HepG2 (cell line): ENCODE data around the gene MSRB2. TPM values are rescaled to one million over a fixed set of nuclear protein-coding genes. Genes with fewer than 3 reads are reported as not detected.
"Not testable (repeated sequence)": the region's sequence is repeated elsewhere in the genome, so short reads cannot be mapped to it uniquely, and the experiment has no call there.

ENCODE experiments used
- ATAC-seq: fragments of 200-7000 bp; cut with Tn5 transposase; 3 replicates; pipeline ENCODE4 v1.9.1; 2020; ENCODE audit warnings: mild to moderate bottlenecking, moderate library complexity
- BruUV-seq: library from RNA; stranded (reverse); fragments of 400-500 nt; replicated peaks from 2 replicates; lab custom pipeline; 2021; lab: Mats Ljungman, UMichigan
- CTCF ChIA-PET: fragments of 300-600 bp; formaldehyde crosslinking; extraction: SDS; loops from one replicate; lab custom pipeline; 2021; ENCODE audit warnings: low total read pairs, inconsistent platforms, low intra/inter-chr PET ratio; lab: Yijun Ruan, JAX
- POLR2A ChIA-PET: fragments of 350-600 bp; sonication (Branson Sonifier 250); formaldehyde crosslinking; loops from one replicate; lab custom pipeline; 2020; ENCODE audit warnings: antibody characterized with exemption, inconsistent platforms; lab: Yijun Ruan, JAX
- DNase-seq: peaks from one replicate; pipeline ENCODE4 v3.0.0-alpha.2; 2015; ENCODE audit warnings: low spot score
- FAIRE-seq: peaks from 3 replicates; lab custom pipeline; 2011; peaks lifted over from hg19 to GRCh38; lab: Jason Lieb, UNC
- H2AFZ ChIP-seq: one replicate; pipeline ENCODE4 v1.6.1; 2011; ENCODE audit warnings: low read length, inconsistent platforms
- H3K27ac ChIP-seq: fragments of 300-600 bp; 3 replicates; pipeline ENCODE4 v1.8.0; 2011; ENCODE audit warnings: mixed run types, mild to moderate bottlenecking, mixed read lengths, low read length, inconsistent platforms; ENCODE audit not compliant: insufficient read depth; ENCODE audit errors: extremely low read length
- H3K27me3 ChIP-seq, 2 experiments: fragments of 200-600 bp in 1 of 2; 2 replicates in 1 of 2; 3 replicates in 1 of 2; pipeline versions ENCODE4 v1.6.0 to v1.8.0; 2011; ENCODE audit warnings: low read length in 2 of 2, mild to moderate bottlenecking in 2 of 2, moderate library complexity in 2 of 2, inconsistent platforms in 1 of 2; ENCODE audit not compliant: insufficient read depth in 2 of 2, control insufficient read depth in 1 of 2
- H3K36me3 ChIP-seq, 2 experiments: fragments of 200-600 bp in 1 of 2; replicated peaks in 1 of 2; 2 replicates in 1 of 2; 3 replicates in 1 of 2; pipeline versions ENCODE4 v1.5.1 to v1.8.0; 2011; ENCODE audit warnings: low read length in 2 of 2, inconsistent platforms in 1 of 2; ENCODE audit not compliant: insufficient read depth in 2 of 2, control insufficient read depth in 1 of 2
- H3K4me1 ChIP-seq: 2 replicates; pipeline ENCODE4 v1.5.1; 2012; ENCODE audit warnings: low read length, inconsistent platforms; ENCODE audit not compliant: insufficient read depth
- H3K4me2 ChIP-seq: 2 replicates; pipeline ENCODE4 v1.6.0; 2011; ENCODE audit warnings: low read depth, low read length, inconsistent platforms
- H3K4me3 ChIP-seq, 3 experiments: fragments of 200-600 bp in 1 of 3; sonication (generic), shearing (Covaris generic) in 1 of 3; replicated peaks in 1 of 3; 2 replicates each; pipeline ENCODE4 v1.5.1; 2011 to 2016; ENCODE audit warnings: low read length in 3 of 3, inconsistent platforms in 2 of 3, low read depth in 2 of 3, mild to moderate bottlenecking in 2 of 3, control low read depth in 1 of 3, mixed read lengths in 1 of 3; ENCODE audit not compliant: insufficient read depth in 1 of 3
- H3K79me2 ChIP-seq: one replicate; pipeline ENCODE4 v1.6.1; 2011; ENCODE audit warnings: low read length, inconsistent platforms; ENCODE audit not compliant: insufficient read depth
- H3K9ac ChIP-seq: 2 replicates; pipeline ENCODE4 v1.6.0; 2011; ENCODE audit warnings: mild to moderate bottlenecking, low read depth, low read length, inconsistent platforms; ENCODE audit not compliant: insufficient read depth
- H3K9me3 ChIP-seq: 2 replicates; pipeline ENCODE4 v1.5.1; 2012; ENCODE audit warnings: mild to moderate bottlenecking, low read length
- H4K20me1 ChIP-seq: 2 replicates; pipeline ENCODE4 v1.6.0; 2011; ENCODE audit warnings: inconsistent platforms, mild to moderate bottlenecking, low read length, moderate library complexity; ENCODE audit not compliant: insufficient read depth
- AHR ChIP-seq: IDR thresholded peaks from 2 replicates; pipeline ENCODE4 v1.6.1; 2018; ENCODE audit warnings: missing genetic modification reagents, missing compliant biosample characterization
- ELF4 ChIP-seq: sonication (generic); formaldehyde crosslinking; IDR thresholded peaks from 2 replicates; pipeline ENCODE4 v1.5.0; 2020; ENCODE audit warnings: missing genetic modification reagents, mild to moderate bottlenecking, moderate library complexity, borderline replicate concordance
- GFI1 ChIP-seq: sonication (generic); formaldehyde crosslinking; IDR thresholded peaks from 2 replicates; pipeline ENCODE4 v1.5.0; 2020; ENCODE audit warnings: missing genetic modification reagents, mild to moderate bottlenecking, borderline replicate concordance
- GLI4 ChIP-seq: sonication (generic); formaldehyde crosslinking; IDR thresholded peaks from 2 replicates; pipeline ENCODE4 v1.5.1; 2020; ENCODE audit warnings: missing genetic modification reagents, mild to moderate bottlenecking, moderate library complexity, borderline replicate concordance
- KDM5B ChIP-seq: sonication (generic); formaldehyde crosslinking; IDR thresholded peaks from 2 replicates; pipeline ENCODE4 v1.4.0; 2020; ENCODE audit warnings: missing genetic modification reagents, mild to moderate bottlenecking, borderline replicate concordance
- MTF1 ChIP-seq: sonication (generic); formaldehyde crosslinking; IDR thresholded peaks from 2 replicates; pipeline ENCODE4 v1.5.0; 2020; ENCODE audit warnings: missing genetic modification reagents
- NFKB2 ChIP-seq: sonication (generic); formaldehyde crosslinking; IDR thresholded peaks from 2 replicates; pipeline ENCODE4 v1.4.0; 2020; ENCODE audit warnings: missing genetic modification reagents, borderline replicate concordance
- NFYB ChIP-seq: sonication (generic); formaldehyde crosslinking; IDR thresholded peaks from 2 replicates; pipeline ENCODE4 v1.4.0; 2020; ENCODE audit warnings: missing genetic modification reagents
- THYN1 ChIP-seq: sonication (generic); formaldehyde crosslinking; IDR thresholded peaks from 2 replicates; pipeline ENCODE4 v1.8.1; 2023; ENCODE audit warnings: low read depth, mild to moderate bottlenecking, moderate library complexity, missing genetic modification reagents, borderline replicate concordance
- ZBTB49 ChIP-seq: sonication (generic); formaldehyde crosslinking; IDR thresholded peaks from 2 replicates; pipeline ENCODE4 v1.4.0; 2020; ENCODE audit warnings: missing genetic modification reagents, borderline replicate concordance
- ZNF10 ChIP-seq: sonication (generic); formaldehyde crosslinking; IDR thresholded peaks from 2 replicates; pipeline ENCODE4 v1.4.0; 2020; ENCODE audit warnings: mild to moderate bottlenecking, low read depth, missing genetic modification reagents, borderline replicate concordance
- ZNF121 ChIP-seq: sonication (generic); formaldehyde crosslinking; IDR thresholded peaks from 2 replicates; pipeline ENCODE4 v1.5.0; 2020; ENCODE audit warnings: mild to moderate bottlenecking, missing genetic modification reagents
- ZNF441 ChIP-seq: sonication (generic); formaldehyde crosslinking; IDR thresholded peaks from 2 replicates; pipeline ENCODE4 v1.7.0; 2021; ENCODE audit warnings: missing genetic modification reagents, borderline replicate concordance
- ZNF451 ChIP-seq: sonication (generic); formaldehyde crosslinking; IDR thresholded peaks from 2 replicates; pipeline ENCODE4 v1.5.0; 2020; ENCODE audit warnings: mild to moderate bottlenecking, missing genetic modification reagents
- ZNF510 ChIP-seq: sonication (generic); formaldehyde crosslinking; IDR thresholded peaks from 2 replicates; pipeline ENCODE4 v1.4.0; 2020; ENCODE audit warnings: low read depth, mild to moderate bottlenecking, missing genetic modification reagents
- ZNF543 ChIP-seq: sonication (generic); formaldehyde crosslinking; IDR thresholded peaks from 2 replicates; pipeline ENCODE4 v1.4.0; 2020; ENCODE audit warnings: mild to moderate bottlenecking, missing genetic modification reagents
- ZNF781 ChIP-seq: sonication (generic); formaldehyde crosslinking; IDR thresholded peaks from 2 replicates; pipeline ENCODE4 v1.5.1; 2020; ENCODE audit warnings: borderline replicate concordance, mild to moderate bottlenecking, missing genetic modification reagents; ENCODE audit errors: not compliant biosample characterization
- ZNF790 ChIP-seq: sonication (generic); formaldehyde crosslinking; IDR thresholded peaks from 2 replicates; pipeline ENCODE4 v1.8.0; 2022; ENCODE audit warnings: missing genetic modification reagents, mild to moderate bottlenecking, borderline replicate concordance
- WGBS: methylation state at CpG from one replicate; pipeline ENCODE4 v1.1.6; 2017; ENCODE audit warnings: low lambda C conversion rate; 5-methylcytosine and 5-hydroxymethylcytosine counted together
- in situ Hi-C: cut with HindIII; loops from 2 replicates; pipeline ENCODE4 v1.10.0; 2017; ENCODE audit warnings: low pct_unique_long_range_greater_than_20kb; ENCODE audit not compliant: extremely low pct_ligation_motif_present
- intact Hi-C: fragments of 100-400 bp; cut with micrococcal nuclease; formaldehyde crosslinking; loops from one replicate; pipeline ENCODE4 v1.10.0; 2022; ENCODE audit not compliant: unreplicated experiment
- polyA plus RNA-seq, 8 experiments: library from polyadenylated mRNA; depleted of rRNA in 3 of 8; stranded (reverse) in 7 of 8; unstranded in 1 of 8; fragments of >200 nt; fragmentation: Illumina TruSeq in 4 of 8; extraction: Trizol in 4 of 8; gene quantifications; 2 replicates each; pipeline versions ENCODE4 v1.2.1 to v1.2.3, GENCODE V29; 2011 to 2016; ENCODE audit warnings: low read depth in 4 of 8, missing spikeins in 1 of 8, mixed read lengths in 1 of 8; ENCODE audit not compliant: insufficient read depth in 1 of 8
- total RNA-seq, 5 experiments: library from RNA; depleted of rRNA; stranded (reverse); fragments of >200 nt; fragmentation: Illumina TruSeq; extraction: Trizol; gene quantifications; 2 replicates each; pipeline ENCODE4 v1.2.3, GENCODE V29; 2016; ENCODE audit warnings: low read depth in 1 of 5

Gene MSRB2
- total and polyA plus RNA-seq, 2 of the 13 experiments (the other 11 are each of a cell fraction or from before 2014, with no cell fraction given), result 8.3 to 22.1 TPM

GRCh38 chr10:23070913-23071218 lies 24.5 kb upstream of the MSRB2 start:
- no TSS peak for BruUV-seq
- no peaks in the 10 kb centered on the region for H3K9me3 ChIP-seq
- no peak overlapping the region for H3K4me3 ChIP-seq
- no peak overlapping the region for H2AFZ ChIP-seq
- in situ Hi-C loops, result no loop called here
- H3K27ac ChIP-seq, result no peak overlapping the region
- no peaks in the 10 kb centered on the region for H3K79me2 ChIP-seq
- no peak for FAIRE-seq
- no peak overlapping the region for H3K4me2 ChIP-seq
- WGBS, result 67% methylated on average over 3 of the region's 3 CpGs
- no peak for ATAC-seq
- no peaks in the 10 kb centered on the region; the same call in 1 of the 2 replicates for H3K4me1 ChIP-seq
- H3K36me3 ChIP-seq, result no peaks in the 10 kb centered on the region
- H3K9ac ChIP-seq, result no peak overlapping the region
- ChIA-PET CTCF (no interaction called here), POLR2A (no interaction called here)
- no peak for DNase-seq
- no peak for TF ChIP-seq ZNF121 (CRISPR knock-in tag)
- TF ChIP-seq NFKB2, result no peak
- TF ChIP-seq AHR (CRISPR knock-in tag), result no peak
- no peak for TF ChIP-seq ZNF790 (CRISPR knock-in tag)
- no peak for TF ChIP-seq NFYB
- TF ChIP-seq ZNF451 (CRISPR knock-in tag), result no peak
- TF ChIP-seq ELF4, result no peak
- no peak for TF ChIP-seq KDM5B
- TF ChIP-seq ZNF543 (CRISPR knock-in tag), result no peak
- no peak for TF ChIP-seq THYN1 (CRISPR knock-in tag)
- no peak for TF ChIP-seq GLI4
- no peak for TF ChIP-seq ZBTB49 (CRISPR knock-in tag)
- no peak for TF ChIP-seq ZNF781 (CRISPR knock-in tag)
- TF ChIP-seq ZNF510 (CRISPR knock-in tag), result no peak
- TF ChIP-seq ZNF10 (CRISPR knock-in tag), result no peak
- no peak for TF ChIP-seq GFI1 (CRISPR knock-in tag)
- TF ChIP-seq MTF1, result no peak
- TF ChIP-seq ZNF441 (CRISPR knock-in tag), result no peak
- no peaks in the 10 kb centered on the region for H4K20me1 ChIP-seq
- intact Hi-C loops, result no loop called here
- no peaks in the 10 kb centered on the region for H3K27me3 ChIP-seq

- intact Hi-C loops, H2AFZ ChIP-seq, H3K27ac ChIP-seq, BruUV-seq, H3K4me1 ChIP-seq, H3K36me3 ChIP-seq, H4K20me1 ChIP-seq, in situ Hi-C loops, POLR2A ChIA-PET, FAIRE-seq, H3K4me3 ChIP-seq, ATAC-seq, H3K27me3 ChIP-seq, H3K9me3 ChIP-seq, DNase-seq, CTCF ChIA-PET, H3K9ac ChIP-seq, H3K79me2 ChIP-seq, H3K4me2 ChIP-seq: not testable (repeated sequence)
- WGBS, result 9% methylated on average over 3 of the region's 3 CpGs
These were observed 22.8 kb upstream of the MSRB2 start for GRCh38 chr10:23072593-23072992.
